Activated CD4-positive, CD25-positive, alpha-beta regulatory T cell treated with anti-CD3 and anti-CD28 coated beads, Interleukin-2, amount 50 U/mL, for 24 hours (primary cell): ENCODE results near the gene GID8.

ENCODE experiments used
- ATAC-seq, 2 donors: fragments of 150-1000 bp; cut with Tn5 transposase; one replicate each; pipeline ENCODE4 v1.10.0; 2021; ENCODE audit warnings: mild to moderate bottlenecking in 1 of 2, moderate library complexity in 1 of 2

The GID8 gene

DNA sequence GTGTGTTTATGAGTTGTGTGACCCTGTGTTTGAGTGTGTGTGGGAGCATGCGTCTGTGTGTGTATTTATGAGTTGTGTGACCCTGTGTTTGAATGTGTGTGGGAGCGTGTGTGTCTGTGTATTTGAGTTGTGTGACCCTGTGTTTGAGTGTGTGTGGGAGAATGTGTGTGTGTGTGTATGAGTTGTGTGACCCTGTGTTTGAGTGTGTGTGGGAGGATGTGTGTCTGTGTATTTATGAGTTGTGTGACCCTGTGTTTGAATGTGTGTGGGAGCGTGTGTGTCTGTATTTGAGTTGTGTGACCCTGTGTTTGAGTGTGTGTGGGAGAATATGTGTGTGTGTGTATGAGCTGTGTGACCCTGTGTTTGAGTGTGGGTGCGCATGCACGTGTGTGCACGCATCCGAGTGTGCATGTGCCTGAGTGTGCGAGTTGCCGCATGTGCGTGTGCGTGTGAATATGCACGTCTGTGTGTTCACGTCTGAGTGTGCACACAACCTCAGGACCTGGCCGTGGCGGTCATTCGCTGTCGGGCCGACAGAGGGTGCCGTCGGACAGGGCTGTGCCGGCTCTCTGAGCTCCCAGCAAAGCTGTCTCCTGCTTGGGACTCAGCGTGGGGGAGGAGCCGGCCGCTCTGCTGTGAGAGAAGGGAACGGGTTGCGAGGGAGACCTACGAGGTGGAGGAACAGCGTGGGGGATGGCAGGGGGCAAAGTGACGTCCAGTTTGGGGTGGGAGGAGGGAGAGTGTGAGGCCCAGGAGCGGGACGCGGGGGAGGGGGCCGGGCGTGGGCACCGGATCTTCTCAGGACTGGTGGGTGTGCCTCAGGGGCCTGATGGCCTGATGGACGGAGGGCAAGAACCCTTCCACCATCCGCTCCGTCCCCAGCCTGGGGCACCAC lies 34.2 kb downstream of the GID8 start:
- ATAC-seq = peak; percentile 93 to 96

DNA sequence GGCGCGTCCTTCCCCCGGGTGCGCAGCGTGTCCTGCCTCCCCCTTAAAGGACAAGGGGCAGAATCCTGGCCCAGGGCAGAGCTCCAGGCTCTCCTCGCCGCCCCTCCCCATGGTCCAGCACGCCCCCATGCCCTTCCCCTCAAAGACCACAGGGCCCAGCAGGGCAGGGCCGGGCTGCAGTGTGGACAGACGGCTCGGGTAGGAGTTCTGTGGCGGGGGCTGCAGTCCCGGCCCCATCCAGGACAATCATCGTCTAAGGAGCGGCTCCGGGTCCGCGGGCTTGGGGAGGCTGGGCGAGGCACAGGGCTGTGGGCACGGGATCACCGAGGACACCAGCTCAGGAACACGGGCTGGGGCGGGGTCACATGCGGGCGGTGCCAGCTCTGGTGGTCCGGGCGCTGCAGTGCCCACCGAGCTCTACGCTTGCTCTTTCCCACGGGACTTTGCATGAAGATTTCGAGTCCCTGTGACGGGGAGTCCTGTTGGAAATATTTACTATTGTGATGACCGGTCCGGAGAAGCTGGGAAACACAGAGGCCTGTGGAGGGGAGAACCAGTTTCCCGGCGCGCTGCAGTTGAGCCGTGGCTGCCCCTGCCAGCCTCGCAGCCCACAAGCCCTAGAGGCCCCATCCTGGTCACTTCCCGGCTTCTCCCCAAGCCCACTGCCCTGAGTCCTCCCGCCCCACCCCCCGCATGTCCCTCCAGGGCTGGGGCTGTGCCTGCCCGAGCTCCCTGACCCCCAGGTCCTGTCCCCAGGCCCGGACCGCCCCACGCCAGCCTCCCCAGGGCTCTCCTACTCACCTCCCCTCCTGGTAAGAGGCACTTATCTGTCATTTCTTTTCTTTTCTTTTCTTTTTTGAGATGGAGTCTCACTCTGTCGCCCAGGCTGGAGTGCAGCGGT lies 35.1 kb downstream of the GID8 start:
- no peak for ATAC-seq

DNA sequence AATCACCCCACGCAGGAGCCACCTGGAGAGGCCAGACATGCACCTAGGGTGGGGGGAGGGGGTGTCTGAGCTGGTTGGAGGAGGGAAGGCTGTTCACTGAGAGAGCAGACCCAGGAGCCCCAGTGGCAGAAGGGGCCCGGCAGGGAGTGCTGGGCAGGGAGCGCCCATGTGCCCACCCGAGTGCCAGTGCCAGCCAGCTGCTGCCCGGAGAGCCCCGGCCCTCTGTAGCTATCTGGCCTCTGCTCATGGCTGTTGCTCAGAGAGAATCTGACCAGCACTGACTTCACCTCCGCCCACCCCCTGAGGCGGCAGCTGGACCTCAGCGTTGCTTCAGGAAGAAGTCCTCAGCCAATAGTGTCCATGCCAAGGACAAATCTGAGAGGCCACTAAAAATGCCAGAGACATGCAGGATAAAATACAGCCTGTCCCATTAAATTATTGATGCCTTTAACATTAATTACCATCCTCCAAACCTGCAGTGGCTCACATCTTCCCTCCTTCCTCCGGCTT lies 37.4 kb downstream of the GID8 start:
- ATAC-seq = no peak

DNA sequence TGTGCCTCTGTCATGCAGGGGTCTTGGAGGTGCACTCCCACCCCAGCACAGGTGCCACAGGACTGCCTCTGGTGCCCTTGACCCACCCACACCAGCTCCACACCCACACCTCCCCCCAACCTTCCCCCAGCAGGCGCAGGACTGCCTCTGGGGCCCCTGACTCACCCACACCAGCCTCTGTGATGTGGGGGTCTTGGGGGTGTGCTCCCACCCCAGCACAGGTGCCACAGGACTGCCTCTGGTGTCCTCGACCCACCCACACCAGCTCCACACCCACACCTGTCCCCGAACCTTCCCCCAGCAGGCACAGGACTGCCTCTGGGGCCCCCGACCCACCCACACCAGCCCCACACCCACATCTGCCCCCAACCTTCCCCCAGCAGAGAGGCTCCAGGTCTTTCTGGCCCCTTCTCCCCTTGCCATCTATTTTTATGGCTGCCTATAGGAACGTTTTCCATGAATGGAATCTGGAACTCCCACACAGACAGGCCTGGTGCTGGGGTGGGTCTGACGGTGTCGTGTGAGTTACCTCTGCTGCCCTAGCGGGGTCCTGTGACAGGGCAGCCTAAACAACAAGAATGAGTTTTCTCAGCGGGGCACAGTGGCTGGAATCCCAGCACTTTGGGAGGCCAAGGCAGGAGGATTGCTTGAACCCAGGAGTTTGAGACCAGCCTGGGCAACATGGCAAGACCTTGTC lies 38.0 kb downstream of the GID8 start:
- ATAC-seq = no peak

- ATAC-seq = no peak
Observed at GRCh38 chr20:62976886-62977285, 38.9 kb downstream of the GID8 start.

GRCh38 chr20:62977613-62978560 lies 39.9 kb downstream of the GID8 start:
- ATAC-seq = peak; percentile 88 to 90

GRCh38 chr20:62978561-62978943 lies 40.6 kb downstream of the GID8 start:
- ATAC-seq = no peak

DNA sequence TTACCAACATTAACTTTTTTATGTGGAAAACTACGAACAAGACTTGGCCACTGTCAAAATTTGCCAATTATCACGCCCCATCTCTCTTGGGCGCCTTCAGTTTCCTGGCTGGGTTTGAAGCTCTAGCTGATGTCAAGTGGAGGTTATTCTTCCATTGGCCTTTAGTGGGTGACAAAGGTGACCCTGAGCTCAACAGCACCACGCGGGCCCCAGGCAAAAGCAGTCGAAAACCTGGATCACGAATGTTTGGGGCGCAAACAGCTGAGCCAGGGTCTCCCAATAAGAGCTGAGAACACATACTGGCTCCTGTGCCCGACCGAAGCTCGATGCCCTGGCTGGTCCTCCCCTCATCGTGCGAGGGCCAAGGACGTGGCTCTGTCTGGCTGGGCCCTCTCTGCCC lies 41.4 kb downstream of the GID8 start:
- ATAC-seq = no peak

GRCh38 chr20:62979876-62980373 lies 42.0 kb downstream of the GID8 start:
- no peak for ATAC-seq

GRCh38 chr20:62980380-62980960 lies 42.5 kb downstream of the GID8 start:
- no peak for ATAC-seq

DNA sequence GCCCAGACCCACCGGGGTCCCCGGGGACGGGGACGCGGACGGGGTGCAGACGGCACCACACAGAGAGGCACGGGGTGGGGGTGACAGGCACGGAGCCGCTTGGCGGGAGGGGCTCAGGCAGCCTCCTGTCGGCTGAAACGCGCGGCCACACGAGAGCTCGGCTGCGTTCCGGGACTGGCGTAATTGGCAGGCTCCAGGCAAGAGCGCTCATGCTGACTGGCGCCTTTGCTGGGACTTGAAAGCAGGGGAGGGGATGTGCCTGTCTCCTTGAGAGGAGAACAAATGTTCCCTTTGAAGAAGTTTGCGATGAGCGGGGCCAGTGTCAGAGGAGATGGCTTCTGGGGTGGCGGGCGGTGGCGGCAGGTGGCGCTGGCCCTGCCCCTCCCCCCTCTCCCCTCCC lies 43.0 kb downstream of the GID8 start:
- no peak for ATAC-seq

DNA sequence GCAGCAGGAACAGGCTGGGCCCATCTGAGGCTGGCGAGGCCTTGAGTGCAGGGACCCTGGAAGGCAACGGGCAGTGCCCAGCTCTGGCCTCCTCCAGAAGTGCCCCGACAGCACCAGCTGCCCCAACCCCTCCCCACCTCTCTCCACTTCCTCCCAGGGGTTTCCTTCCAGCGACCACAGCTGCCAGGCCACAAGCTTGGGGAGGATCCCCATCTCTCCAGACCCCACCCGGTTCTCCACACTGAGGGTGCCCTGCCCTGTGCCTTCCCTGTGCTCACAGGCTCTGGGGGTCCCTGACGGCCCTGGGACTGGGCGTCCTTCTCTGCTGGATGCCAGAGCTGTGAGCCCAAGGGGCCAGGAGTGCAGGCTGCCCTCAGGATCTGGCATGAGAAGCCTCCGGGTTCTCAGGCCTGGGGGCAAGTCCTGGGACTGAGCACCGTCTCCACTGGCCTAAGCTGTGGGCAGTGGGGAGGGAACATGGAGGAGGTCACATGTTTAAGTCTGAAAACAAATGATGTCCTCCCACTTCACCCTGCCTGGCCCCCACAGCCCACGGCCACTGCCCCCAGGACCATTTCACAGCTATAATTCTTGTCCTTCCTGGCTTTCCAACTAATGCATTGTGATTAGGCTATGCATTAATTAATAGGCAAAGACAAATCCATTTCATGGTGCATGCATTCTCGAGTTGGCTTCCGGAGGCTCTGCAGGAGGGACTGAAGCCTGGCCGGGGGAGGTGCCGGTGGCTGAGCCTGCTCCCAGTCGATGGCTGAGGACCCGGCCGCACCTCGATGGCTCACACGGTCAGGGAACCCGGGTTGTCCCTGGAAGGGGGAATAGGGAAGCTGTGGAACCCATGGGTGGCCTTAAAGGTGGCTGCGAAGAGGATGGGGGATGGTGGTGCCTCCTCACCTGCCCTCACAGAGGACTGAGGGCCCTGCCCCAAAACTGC lies 44.5 kb downstream of the GID8 start:
- ATAC-seq = no peak

- ATAC-seq = no peak
Observed at GRCh38 chr20:62983210-62983609, 45.3 kb downstream of the GID8 start.

DNA sequence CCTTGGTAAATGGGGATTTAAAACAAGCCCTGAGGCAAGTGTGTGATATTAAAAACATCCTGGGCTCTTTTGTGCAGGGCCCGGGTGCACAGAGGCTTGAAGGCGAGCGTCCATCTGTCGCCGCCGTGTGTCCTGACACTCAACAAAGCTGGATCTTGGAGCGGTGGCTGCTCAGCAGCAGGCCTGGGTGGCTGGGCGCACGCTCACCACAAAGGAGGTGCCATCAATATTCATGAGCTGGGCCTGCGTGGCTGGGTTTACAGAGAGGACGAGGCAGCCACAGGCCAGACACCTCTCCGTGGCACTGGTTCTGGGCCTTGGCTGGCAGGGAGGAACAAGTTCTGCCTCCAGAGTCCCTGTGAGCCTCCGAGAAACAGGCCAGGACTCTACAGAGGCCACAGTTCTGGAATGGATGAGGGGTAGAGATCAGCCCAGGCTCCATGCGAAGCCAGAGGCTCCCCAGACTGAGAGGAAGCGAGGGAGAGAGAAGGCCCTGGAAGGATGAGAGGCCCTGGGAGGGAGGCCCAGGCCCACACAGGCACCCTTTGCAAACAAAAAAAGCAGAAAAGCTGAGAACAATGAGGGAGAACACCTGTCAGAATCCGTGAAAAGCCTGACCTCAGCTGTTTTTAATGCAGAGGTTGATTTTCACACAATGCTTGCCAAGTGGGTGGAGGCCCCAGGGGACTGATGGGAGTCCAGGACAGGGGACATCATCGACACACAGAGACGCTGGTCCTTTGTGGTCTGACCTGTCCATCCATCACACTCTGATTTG lies 46.9 kb downstream of the GID8 start:
- no peak for ATAC-seq

- ATAC-seq = no peak
Observed at GRCh38 chr20:62985444-62985778, 47.5 kb downstream of the GID8 start.

DNA sequence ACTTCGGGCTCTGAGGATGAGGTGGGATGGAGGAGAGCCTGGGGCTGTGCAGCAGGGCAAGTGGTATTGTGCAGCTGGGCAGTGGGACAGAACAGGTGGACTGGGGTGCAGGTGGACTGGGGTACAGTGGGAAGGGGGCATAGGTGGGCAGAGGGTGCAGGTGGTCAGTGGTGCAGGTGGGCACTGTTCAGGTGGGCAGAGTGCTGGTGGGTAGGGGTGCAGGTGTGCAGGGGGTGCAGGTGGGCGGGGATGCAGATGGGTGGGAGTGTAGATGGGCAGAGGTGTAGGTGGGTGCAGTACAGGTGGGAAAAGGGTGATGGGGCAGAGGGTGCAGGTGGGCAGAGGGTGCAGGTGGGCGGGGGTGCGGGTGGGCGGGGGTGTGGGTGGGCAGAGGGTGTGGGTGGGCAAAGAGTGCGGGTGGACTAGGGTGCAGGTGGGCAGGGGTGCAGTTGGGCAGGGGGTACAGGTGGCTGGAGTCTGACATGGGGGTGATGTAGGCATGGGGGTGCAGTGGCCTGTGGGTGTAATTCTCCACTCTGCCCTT lies 48.4 kb downstream of the GID8 start:
- ATAC-seq = no peak

GRCh38 chr20:62987114-62987513 lies 49.2 kb downstream of the GID8 start:
- ATAC-seq = no peak

DNA sequence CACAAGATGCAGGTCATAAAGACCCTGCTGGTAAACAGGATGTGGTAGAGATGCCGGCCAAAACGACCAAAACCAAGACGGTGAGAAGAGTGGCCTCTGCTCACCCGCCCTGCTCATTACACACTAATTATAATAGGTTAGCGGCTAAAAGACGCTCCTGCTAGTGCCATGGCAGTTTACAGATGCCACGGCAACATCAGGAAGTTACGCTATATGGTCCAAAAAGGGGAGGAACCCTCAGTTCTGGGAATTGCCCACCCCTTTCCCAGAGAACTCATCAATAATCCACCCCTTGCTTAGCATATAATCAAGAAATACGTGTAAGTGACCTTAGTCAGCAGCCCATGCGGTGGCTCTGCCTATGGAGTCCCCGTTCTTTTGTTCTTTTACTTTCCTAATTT lies 51.3 kb downstream of the GID8 start:
- ATAC-seq = peak; percentile 48 to 72

DNA sequence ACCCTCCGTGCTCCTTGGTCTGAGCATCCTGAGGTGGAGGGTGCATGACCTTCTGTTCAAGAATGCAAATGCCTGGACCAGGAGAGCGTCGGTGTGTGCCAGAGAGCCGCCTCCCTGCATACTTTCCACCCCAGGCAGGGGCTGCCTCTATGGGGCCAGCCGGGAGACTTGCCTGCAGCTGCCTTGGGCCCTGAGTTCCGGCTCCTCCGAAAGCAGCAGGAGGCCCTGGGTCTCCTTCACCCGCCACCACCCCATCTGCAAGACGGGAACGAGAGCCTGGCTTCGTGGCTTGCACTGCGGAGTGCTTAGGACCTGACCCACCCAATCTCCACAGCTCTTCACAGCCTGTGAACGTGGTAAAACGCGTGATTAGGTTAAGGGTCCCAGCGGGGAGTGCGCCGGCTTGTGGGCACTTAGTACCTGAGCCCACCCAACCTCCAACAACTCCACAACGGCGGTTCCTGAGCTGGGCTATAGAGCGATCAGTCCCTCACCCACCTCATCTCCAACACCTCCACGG lies 52.4 kb downstream of the GID8 start:
- ATAC-seq = no peak
